Body of pancreas (tissue), 4 donors: ENCODE data around the gene PTPN14. TPM values are rescaled to one million over a fixed set of nuclear protein-coding genes. Genes with fewer than 3 reads are reported as not detected.
A peak's percentile ranks its signal among the peaks of the same experiment; 100 is the strongest.

Experiments used
- ATAC-seq: fragments of 150-250 bp; one replicate; pipeline ENCODE4 v1.9.1; 2016
- DNase-seq, 4 donors: peaks; one replicate each; pipeline ENCODE4 v3.0.0-alpha.2; 2019
- H3K27ac ChIP-seq, 4 donors: fragments of 200-600 bp; sonication (generic); 1 replicate in 3 of 4; 2 replicates in 1 of 4; pipeline versions ENCODE4 v1.5.1 to v1.6.1; 2016 to 2019; ENCODE audit warnings: mild to moderate bottlenecking in 1 of 4, mixed read lengths in 1 of 4, moderate library complexity in 1 of 4
- H3K27me3 ChIP-seq, 2 donors: fragments of 200-600 bp; sonication (generic); one replicate each; pipeline ENCODE4 v1.6.0; 2016; ENCODE audit warnings: mild to moderate bottlenecking in 1 of 2
- H3K36me3 ChIP-seq, 2 donors: fragments of 200-600 bp; sonication (generic); replicated peaks in 1 of 2; 2 replicates each; pipeline ENCODE4 v1.5.1; 2016; ENCODE audit warnings: low read depth in 2 of 2; ENCODE audit not compliant: insufficient read depth in 1 of 2
- H3K4me1 ChIP-seq: fragments of 200-600 bp; sonication (generic); one replicate; pipeline ENCODE4 v1.6.0; 2016
- H3K4me3 ChIP-seq, 2 donors: fragments of 200-600 bp; sonication (generic); 1 replicate in 1 of 2; 2 replicates in 1 of 2; pipeline ENCODE4 v1.5.1; 2016 to 2019
- H3K9me3 ChIP-seq, 3 donors: fragments of 200-600 bp; sonication (generic); 1 replicate in 2 of 3; 2 replicates in 1 of 3; pipeline ENCODE4 v1.5.1; 2016
- CTCF ChIP-seq, 7 experiments: fragments of 450-650 bp in 4 of 7; fragments of 200-600 bp in 3 of 7; sonication (generic) in 3 of 7; IDR thresholded peaks; one replicate each; pipeline ENCODE4 v1.5.1; 2016 to 2019; ENCODE audit warnings: antibody characterized with exemption in 7 of 7
- POLR2A ChIP-seq, 3 donors: fragments of 450-650 bp; IDR thresholded peaks; one replicate each; pipeline ENCODE4 v1.6.1; 2016; ENCODE audit warnings: antibody characterized with exemption in 3 of 3, mild to moderate bottlenecking in 2 of 3
- WGBS, 2 donors: methylation state at CpG; one replicate each; pipeline ENCODE4 v1.1.5; 2017; 5-methylcytosine and 5-hydroxymethylcytosine counted together
- intact Hi-C: fragments of 100-400 bp; cut with DNase I; formaldehyde crosslinking; loops from one replicate; pipeline ENCODE4 v1.15.1; 2023
- total RNA-seq, 2 donors: library from RNA; depleted of rRNA; stranded (reverse); fragments of >200 nt; gene quantifications; one replicate each; pipeline ENCODE4 v1.1.0, GENCODE V29; 2016

PTPN14 gene
- total RNA-seq, 2 donors from 2014 or later = 10.5 to 18.7 TPM

- TF ChIP-seq POLR2A (IDR thresholded peaks at IDR 0.05) = no peak
- TF ChIP-seq CTCF (IDR thresholded peaks at IDR 0.05) = no peak
- Histone ChIP-seq H3K4me3 (no peak overlapping the region), H3K27me3 (no peaks in the 10 kb centered on the region), H3K27ac (no peak overlapping the region), H3K36me3 (no peaks in the 10 kb centered on the region), H3K9me3 (no peaks in the 10 kb centered on the region), H3K4me1 (no peaks in the 10 kb centered on the region)
- ATAC-seq (no peak), DNase-seq (no peak)
- intact Hi-C loops = loop anchor here (5.0 kb wide), 2 partner anchors 65 to 115 kb away; no protein-coding TSS in a partner anchor
- 50 to 67% methylated on average over 1 of the region's 1 CpG for WGBS, 2 donors
Measured at GRCh38 chr1:214327514-214327913, 223.9 kb downstream of the PTPN14 start.

GRCh38 chr1:214326406-214326805 is 225.0 kb downstream of the PTPN14 start:
- 56 to 79% methylated on average over 5 of the region's 5 CpGs for WGBS, 2 donors
- no peak overlapping the region for H3K4me3 ChIP-seq
- no peaks in the 10 kb centered on the region for H3K27me3 ChIP-seq
- H3K9me3 ChIP-seq = no peaks in the 10 kb centered on the region
- ATAC-seq (no peak), DNase-seq (peak in 2 of 4 donors; percentile 21 to 33)
- H3K4me1 ChIP-seq = no peaks in the 10 kb centered on the region
- H3K27ac ChIP-seq = no peak overlapping the region
- intact Hi-C loops = loop anchor here (5.0 kb wide), 2 partner anchors 64 to 114 kb away; no protein-coding TSS in a partner anchor
- no peaks in the 10 kb centered on the region for H3K36me3 ChIP-seq
- TF ChIP-seq POLR2A (IDR thresholded peaks at IDR 0.05) = no peak
- no peak for TF ChIP-seq CTCF (IDR thresholded peaks at IDR 0.05)

GRCh38 chr1:214324896-214325800 is 226.3 kb downstream of the PTPN14 start:
- no peak overlapping the region for H3K27ac ChIP-seq
- no peaks in the 10 kb centered on the region for H3K9me3 ChIP-seq
- no peak overlapping the region for H3K4me3 ChIP-seq
- WGBS, 2 donors = 87 to 98% methylated on average over 8 of the region's 8 CpGs
- intact Hi-C loops = loop anchor here (5.0 kb wide), 2 partner anchors 63 to 113 kb away; no protein-coding TSS in a partner anchor
- H3K4me1 ChIP-seq = no peaks in the 10 kb centered on the region
- no peaks in the 10 kb centered on the region for H3K27me3 ChIP-seq
- DNase-seq = no peak
- H3K36me3 ChIP-seq = no peaks in the 10 kb centered on the region
- ATAC-seq = no peak
- TF ChIP-seq POLR2A (IDR thresholded peaks at IDR 0.05) = no peak
- TF ChIP-seq CTCF (IDR thresholded peaks at IDR 0.05) = no peak

- intact Hi-C loops = no loop called here
- H3K4me3 ChIP-seq = no peak overlapping the region
Measured at GRCh38 chr1:214321705-214322453, 229.5 kb downstream of the PTPN14 start.

More at GRCh38 chr1:214321705-214322453, 229.5 kb downstream of the PTPN14 start:
- DNase-seq (no peak), ATAC-seq (no peak)
- no peaks in the 10 kb centered on the region for H3K27me3 ChIP-seq
- H3K9me3 ChIP-seq = no peaks in the 10 kb centered on the region
- H3K27ac ChIP-seq = no peak overlapping the region
- H3K36me3 ChIP-seq = no peaks in the 10 kb centered on the region
- 88 to 93% methylated on average over 5 of the region's 5 CpGs for WGBS, 2 donors
- no peaks in the 10 kb centered on the region for H3K4me1 ChIP-seq
- TF ChIP-seq POLR2A (IDR thresholded peaks at IDR 0.05) (no peak), CTCF (IDR thresholded peaks at IDR 0.05) (no peak)
